Stimulated activated CD4-positive, alpha-beta T cell treated with anti-CD3 and anti-CD28 coated beads, TNF-alpha, amount 100 ng/mL, for 4 hours (primary cell): ENCODE data around the gene DUSP14.

ENCODE experiments used
- DNase-seq, 3 experiments: peaks; one replicate each; pipeline ENCODE4 v3.0.0-alpha.2; 2020; ENCODE audit warnings: low read depth in 3 of 3

DUSP14 gene

GRCh38 chr17:37558299-37558698, 68.6 kb downstream of the DUSP14 start:
- no peak for DNase-seq

DNA sequence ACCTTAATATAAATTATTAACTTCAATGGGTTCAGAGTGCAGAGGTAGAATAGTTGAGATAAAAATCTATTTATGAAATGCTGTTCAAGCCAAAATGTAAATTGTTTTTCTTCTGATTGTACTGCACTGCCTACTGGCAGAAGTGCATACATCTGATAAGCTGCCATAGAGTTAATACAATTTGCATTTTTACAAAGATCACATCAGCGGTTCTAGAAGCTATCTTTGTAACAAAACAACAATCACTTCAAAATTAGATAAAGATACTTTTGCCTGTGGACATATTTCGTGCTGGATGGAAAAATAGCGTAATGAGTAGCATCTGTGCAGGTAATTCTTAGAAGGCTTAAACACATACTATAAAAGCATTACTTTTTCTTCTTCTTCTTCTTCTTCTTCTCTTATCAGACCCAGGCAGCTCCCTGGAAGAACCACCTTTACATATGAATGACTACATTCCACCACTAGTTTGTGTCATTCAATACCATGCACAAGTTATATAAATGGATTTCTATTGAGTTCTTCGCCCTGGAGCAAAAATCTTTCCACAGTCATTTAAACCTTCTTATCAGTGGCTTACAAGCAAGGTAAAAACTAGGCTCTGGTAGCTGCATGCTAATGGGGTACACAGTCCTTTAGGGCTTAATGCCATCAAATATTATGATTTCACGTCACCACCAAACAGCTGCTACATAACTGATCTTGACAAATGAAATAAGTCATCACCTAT, 72.5 kb downstream of the DUSP14 start:
- DNase-seq, result no peak
